Esophagus muscularis mucosa (tissue), 4 donors: ENCODE results near the gene ZNF598. TPM values are rescaled to one million over a fixed set of nuclear protein-coding genes. Genes with fewer than 3 reads are reported as not detected.
A peak's percentile ranks its signal among the peaks of the same experiment; 100 is the strongest.

ENCODE experiments used
- DNase-seq: peaks from one replicate; pipeline ENCODE4 v3.0.0-alpha.2; 2017; ENCODE audit errors: extremely low spot score
- H3K27ac ChIP-seq, 4 donors: fragments of 200-600 bp; sonication (generic); replicated peaks in 1 of 4; 1 replicate in 3 of 4; 2 replicates in 1 of 4; pipeline ENCODE4 v1.5.1; 2016 to 2019; ENCODE audit warnings: mild to moderate bottlenecking in 1 of 4
- H3K27me3 ChIP-seq, 4 donors: fragments of 200-600 bp; sonication (generic); one replicate each; pipeline versions ENCODE4 v1.5.1 to v1.6.0; 2016 to 2019
- H3K36me3 ChIP-seq, 4 donors: fragments of 200-600 bp; sonication (generic); one replicate each; pipeline ENCODE4 v1.5.1; 2016 to 2019
- H3K4me1 ChIP-seq, 4 donors: fragments of 200-600 bp; sonication (generic); one replicate each; pipeline ENCODE4 v1.5.1; 2016 to 2019
- H3K4me3 ChIP-seq, 4 donors: fragments of 200-600 bp; sonication (generic); 1 replicate in 2 of 4; 2 replicates in 2 of 4; pipeline ENCODE4 v1.5.1; 2016 to 2019; ENCODE audit warnings: mild to moderate bottlenecking in 4 of 4, moderate library complexity in 1 of 4
- H3K9me3 ChIP-seq, 4 donors: fragments of 200-600 bp; sonication (generic); 1 replicate in 3 of 4; 2 replicates in 1 of 4; pipeline ENCODE4 v1.5.1; 2016 to 2019
- EP300 ChIP-seq: sonication (generic); formaldehyde crosslinking; IDR thresholded peaks from one replicate; pipeline ENCODE4 v1.6.1; 2017; ENCODE audit warnings: antibody characterized with exemption
- POLR2A ChIP-seq: fragments of 450-650 bp; IDR thresholded peaks from one replicate; pipeline ENCODE4 v1.6.1; 2017; ENCODE audit warnings: antibody characterized with exemption, moderate library complexity, mild to moderate bottlenecking, low read depth
- POLR2AphosphoS5 ChIP-seq, 2 donors: sonication (generic); formaldehyde crosslinking; IDR thresholded peaks; one replicate each; pipeline ENCODE4 v1.6.1; 2017; ENCODE audit warnings: antibody characterized with exemption in 2 of 2
- WGBS: methylation state at CpG from one replicate; pipeline ENCODE4 v1.1.5; 2018; 5-methylcytosine and 5-hydroxymethylcytosine counted together
- intact Hi-C: fragments of 100-400 bp; cut with DNase I; formaldehyde crosslinking; loops from one replicate; pipeline ENCODE4 v1.15.1; 2023
- total RNA-seq, 4 donors: library from RNA; depleted of rRNA; stranded (reverse); fragments of >200 nt; gene quantifications; one replicate each; pipeline versions ENCODE4 v1.1.0 to v1.2.1, GENCODE V29; 2016
- TF ChIP-seq, protein P1 (sequence below), 3 experiments: fragments of 200-600 bp in 2 of 3; fragments of 450-650 bp in 1 of 3; sonication (generic) in 2 of 3; IDR thresholded peaks; one replicate each; pipeline ENCODE4 v1.5.1; 2017 to 2019; ENCODE audit warnings: antibody characterized with exemption in 3 of 3, mild to moderate bottlenecking in 2 of 3, moderate library complexity in 1 of 3

ZNF598 gene
- total RNA-seq, 4 donors from 2014 or later, result 23.3 to 46.5 (median 34.9) TPM

- intact Hi-C loops, result no loop called here
- no peaks in the 10 kb centered on the region for H3K36me3 ChIP-seq
- TF ChIP-seq EP300, result no peak
- TF ChIP-seq POLR2A, result no peak
- TF ChIP-seq, protein P1, sequence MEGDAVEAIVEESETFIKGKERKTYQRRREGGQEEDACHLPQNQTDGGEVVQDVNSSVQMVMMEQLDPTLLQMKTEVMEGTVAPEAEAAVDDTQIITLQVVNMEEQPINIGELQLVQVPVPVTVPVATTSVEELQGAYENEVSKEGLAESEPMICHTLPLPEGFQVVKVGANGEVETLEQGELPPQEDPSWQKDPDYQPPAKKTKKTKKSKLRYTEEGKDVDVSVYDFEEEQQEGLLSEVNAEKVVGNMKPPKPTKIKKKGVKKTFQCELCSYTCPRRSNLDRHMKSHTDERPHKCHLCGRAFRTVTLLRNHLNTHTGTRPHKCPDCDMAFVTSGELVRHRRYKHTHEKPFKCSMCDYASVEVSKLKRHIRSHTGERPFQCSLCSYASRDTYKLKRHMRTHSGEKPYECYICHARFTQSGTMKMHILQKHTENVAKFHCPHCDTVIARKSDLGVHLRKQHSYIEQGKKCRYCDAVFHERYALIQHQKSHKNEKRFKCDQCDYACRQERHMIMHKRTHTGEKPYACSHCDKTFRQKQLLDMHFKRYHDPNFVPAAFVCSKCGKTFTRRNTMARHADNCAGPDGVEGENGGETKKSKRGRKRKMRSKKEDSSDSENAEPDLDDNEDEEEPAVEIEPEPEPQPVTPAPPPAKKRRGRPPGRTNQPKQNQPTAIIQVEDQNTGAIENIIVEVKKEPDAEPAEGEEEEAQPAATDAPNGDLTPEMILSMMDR (IDR thresholded peaks at IDR 0.05), result no peak
- TF ChIP-seq POLR2AphosphoS5 (IDR thresholded peaks at IDR 0.05), result no peak
- 4% methylated on average over 15 of the region's 33 CpGs for WGBS
- peaks cover 23 to 38% (median 36%) of the 10 kb centered on the region in 4 donors for H3K4me1 ChIP-seq
- H3K27ac ChIP-seq, result no peak within 1 kb of the TSS
- H3K9me3 ChIP-seq, result no peaks in the 10 kb centered on the region
- H3K4me3 ChIP-seq, result peak within 1 kb of the TSS in 2 of 4 donors; percentile 16 to 18
- peaks cover 0 to 57% (median 25%) of the 10 kb centered on the region in 4 donors for H3K27me3 ChIP-seq
- DNase-seq, result no peak
Measured at GRCh38 chr16:2019518-2019920, 9.9 kb upstream of the ZNF598 start, which contains the start of gene NPW. Gene NPW, plus strand, starts transcription at chr16:2019785.

DNA sequence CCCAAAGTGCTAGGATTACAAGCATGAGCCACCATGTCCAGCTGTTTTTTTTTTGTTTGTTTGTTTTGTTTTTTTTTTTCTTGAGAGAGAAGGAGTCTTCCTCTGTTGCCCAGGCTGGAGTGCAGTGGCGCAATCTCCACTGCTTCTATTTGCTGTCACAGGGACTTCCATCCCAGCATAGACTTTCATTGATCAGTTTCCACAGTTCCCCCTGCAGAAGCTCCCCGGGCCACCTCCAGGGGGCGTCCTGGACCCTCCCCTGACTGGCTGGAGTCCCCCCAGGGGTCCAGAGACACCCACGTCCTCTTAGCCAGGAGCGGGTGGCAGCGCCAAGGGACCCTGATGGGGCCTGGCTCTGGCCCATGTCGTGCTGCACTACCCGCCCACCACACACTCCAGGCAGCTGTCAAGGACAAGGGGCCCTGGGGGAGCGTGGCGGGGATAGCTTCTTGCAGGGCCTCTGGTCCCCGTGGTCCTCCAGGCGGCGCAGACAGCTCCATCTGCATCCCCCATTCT is 6.8 kb upstream of the ZNF598 start:
- Histone ChIP-seq H3K27me3 (peaks cover 0 to 45% (median 25%) of the 10 kb centered on the region in 4 donors), H3K4me3 (no peak overlapping the region), H3K9me3 (no peaks in the 10 kb centered on the region), H3K4me1 (peaks cover 8 to 18% (median 16%) of the 10 kb centered on the region in 4 donors), H3K27ac (no peak overlapping the region), H3K36me3 (no peaks in the 10 kb centered on the region)
- no peak for TF ChIP-seq POLR2AphosphoS5 (IDR thresholded peaks at IDR 0.05)
- TF ChIP-seq POLR2A, result no peak
- TF ChIP-seq, protein P1 (IDR thresholded peaks at IDR 0.05), result peak in 1 of 3 experiments; percentile 25
- no peak for TF ChIP-seq EP300
- 54% methylated on average over 10 of the region's 13 CpGs for WGBS
- no peak for DNase-seq
- intact Hi-C loops, result no loop called here

DNA sequence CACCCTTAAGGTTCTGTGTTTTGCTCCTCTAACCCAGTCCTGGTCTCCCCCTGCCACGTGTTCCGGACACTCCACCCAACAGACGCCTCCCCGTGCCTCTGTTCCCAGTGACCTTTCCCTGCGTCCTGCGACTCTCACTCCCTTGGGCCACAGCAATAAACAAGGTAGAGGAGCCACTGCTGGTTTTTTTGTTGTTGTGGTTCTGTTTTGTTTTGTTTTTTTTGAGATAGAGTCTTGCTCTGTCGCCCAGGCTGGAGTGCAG is 6.3 kb upstream of the ZNF598 start:
- WGBS, result 86% methylated on average over 7 of the region's 7 CpGs
- intact Hi-C loops, result no loop called here
- H3K9me3 ChIP-seq, result no peaks in the 10 kb centered on the region
- H3K4me1 ChIP-seq, result peaks cover 8 to 17% (median 16%) of the 10 kb centered on the region in 4 donors
- peaks cover 0 to 40% (median 20%) of the 10 kb centered on the region in 4 donors for H3K27me3 ChIP-seq
- TF ChIP-seq EP300, result no peak
- TF ChIP-seq POLR2AphosphoS5 (IDR thresholded peaks at IDR 0.05), result no peak
- TF ChIP-seq, protein P1 (IDR thresholded peaks at IDR 0.05), result no peak
- no peak overlapping the region for H3K4me3 ChIP-seq
- H3K36me3 ChIP-seq, result no peaks in the 10 kb centered on the region
- no peak overlapping the region for H3K27ac ChIP-seq
- no peak for DNase-seq

- no peak for DNase-seq
- peaks cover 10 to 16% (median 15%) of the 10 kb centered on the region in 4 donors for H3K4me1 ChIP-seq
- intact Hi-C loops, result no loop called here
- no peaks in the 10 kb centered on the region for H3K36me3 ChIP-seq
- no peaks in the 10 kb centered on the region for H3K9me3 ChIP-seq
- 84% methylated on average over 24 of the region's 24 CpGs for WGBS
- TF ChIP-seq EP300 (no peak), POLR2A (no peak), POLR2AphosphoS5 (IDR thresholded peaks at IDR 0.05) (no peak)
- TF ChIP-seq, protein P1 (IDR thresholded peaks at IDR 0.05), result no peak
- peaks cover 0 to 34% (median 15%) of the 10 kb centered on the region in 4 donors for H3K27me3 ChIP-seq
- no peak overlapping the region for H3K4me3 ChIP-seq
- H3K27ac ChIP-seq, result no peak overlapping the region
Measured at GRCh38 chr16:2015117-2015946, 5.7 kb upstream of the ZNF598 start.
